Cardiac septum (tissue), 1 donor: ENCODE measurements around the gene S100A11. TPM values are rescaled to one million over a fixed set of nuclear protein-coding genes. Genes with fewer than 3 reads are reported as not detected.

Experiments used
- DNase-seq: peaks from one replicate; pipeline ENCODE4 v3.0.0-alpha.2; 2020; ENCODE audit warnings: low spot score
- intact Hi-C: fragments of 100-400 bp; cut with DNase I; formaldehyde crosslinking; loops from one replicate; pipeline ENCODE4 v1.14.0; 2022
- total RNA-seq: library from RNA; stranded (reverse); fragmentation: NEBNext Ultra II Directional; extraction: Animal tissue kit (Norgen Biotek cat#: 25700); gene quantifications from one replicate; pipeline ENCODE4 v1.2.1, GENCODE V29; 2021
- donor health status: DM: no; HTN: no; CAD: no.

Gene S100A11
- total RNA-seq, 1 donor from 2014 or later: 90.8 TPM

- intact Hi-C loops: no loop called here
- DNase-seq: no peak
Measured at GRCh38 chr1:152043870-152044269, 7.1 kb upstream of the S100A11 start.

GRCh38 chr1:152042030-152042429 is 5.2 kb upstream of the S100A11 start:
- intact Hi-C loops: no loop called here

GRCh38 chr1:152039886-152040285 is 3.1 kb upstream of the S100A11 start:
- no peak for DNase-seq
- intact Hi-C loops: no loop called here

More at GRCh38 chr1:152042030-152042429, 5.2 kb upstream of the S100A11 start:
- DNase-seq: no peak

- DNase-seq: no peak
- intact Hi-C loops: no loop called here
Measured at GRCh38 chr1:152039461-152039860, 2.7 kb upstream of the S100A11 start.

- intact Hi-C loops: no loop called here
- no peak for DNase-seq
Measured at GRCh38 chr1:152038871-152039270, 2.1 kb upstream of the S100A11 start.

- DNase-seq: no peak
- intact Hi-C loops: loop anchor here (2.0 kb wide), 1 partner anchor 43 kb away; the partner anchor contains the start of gene S100A10
Measured at GRCh38 chr1:152035539-152036266, 1.1 kb downstream of the S100A11 start.

GRCh38 chr1:152034654-152035538 is 1.9 kb downstream of the S100A11 start:
- no peak for DNase-seq
- intact Hi-C loops: loop anchor here (2.0 kb wide), 1 partner anchor 42 kb away; the partner anchor contains the start of gene S100A10

GRCh38 chr1:152034324-152034653 is 2.5 kb downstream of the S100A11 start:
- intact Hi-C loops: loop anchor here (2.0 kb wide), 1 partner anchor 41 kb away; the partner anchor contains the start of gene S100A10
- DNase-seq: no peak

GRCh38 chr1:152029929-152030211 is 6.9 kb downstream of the S100A11 start:
- no peak for DNase-seq
- intact Hi-C loops: no loop called here

- intact Hi-C loops: no loop called here
- DNase-seq: no peak
Measured at GRCh38 chr1:152029144-152029928, 7.5 kb downstream of the S100A11 start.

- intact Hi-C loops: no loop called here
- no peak for DNase-seq
Measured at GRCh38 chr1:152026895-152027294, 9.9 kb downstream of the S100A11 start.

GRCh38 chr1:152024223-152024622 is 12.6 kb downstream of the S100A11 start:
- intact Hi-C loops: no loop called here
- no peak for DNase-seq

- intact Hi-C loops: no loop called here
- no peak for DNase-seq
Measured at GRCh38 chr1:152023221-152023620, 13.6 kb downstream of the S100A11 start.

GRCh38 chr1:152022474-152022873 is 14.3 kb downstream of the S100A11 start:
- intact Hi-C loops: no loop called here
- DNase-seq: no peak

- no peak for DNase-seq
- intact Hi-C loops: no loop called here
Measured at GRCh38 chr1:152021569-152021968, 15.2 kb downstream of the S100A11 start.

- intact Hi-C loops: no loop called here
Measured at GRCh38 chr1:152020849-152021248, 16.0 kb downstream of the S100A11 start.

GRCh38 chr1:152018537-152018936 is 18.3 kb downstream of the S100A11 start:
- no peak for DNase-seq
- intact Hi-C loops: no loop called here

More at GRCh38 chr1:152020849-152021248, 16.0 kb downstream of the S100A11 start:
- no peak for DNase-seq

GRCh38 chr1:152015766-152016165 is 21.0 kb downstream of the S100A11 start:
- DNase-seq: no peak
- intact Hi-C loops: no loop called here

- intact Hi-C loops: no loop called here
- DNase-seq: no peak
Measured at GRCh38 chr1:152014943-152015342, 21.9 kb downstream of the S100A11 start.

- no peak for DNase-seq
- intact Hi-C loops: no loop called here
Measured at GRCh38 chr1:152013664-152014237, 23.1 kb downstream of the S100A11 start.
